ENCODE data around the gene RMI1.
"Not testable (repeated sequence)": the region's sequence is repeated elsewhere in the genome, so short reads cannot be mapped to it uniquely, and the experiment has no call there.

The RMI1 gene

GRCh38 chr9:84007662-84008061 is 27.1 kb downstream of the RMI1 start:
- DNase-seq (ENCODE audit: low read depth) = no peak

GRCh38 chr9:84024041-84024575 is 43.5 kb downstream of the RMI1 start:
- no peak for DNase-seq (ENCODE audit: low read depth)

- no peak for DNase-seq (ENCODE audit: low read depth)
Measured at GRCh38 chr9:84027201-84027600, 46.6 kb downstream of the RMI1 start.

GRCh38 chr9:84031534-84031933 is 50.9 kb downstream of the RMI1 start:
- DNase-seq (ENCODE audit: low read depth) = no peak

- DNase-seq (ENCODE audit: low read depth) = not testable (repeated sequence)
Measured at GRCh38 chr9:84041857-84042256, 61.3 kb downstream of the RMI1 start.

- no peak for DNase-seq (ENCODE audit: low read depth)
Measured at GRCh38 chr9:84045481-84046097, 65.0 kb downstream of the RMI1 start.
